ENCODE results near the gene ANKIB1. TPM values are rescaled to one million over a fixed set of nuclear protein-coding genes. Genes with fewer than 3 reads are reported as not detected.

ANKIB1 gene
- total RNA-seq, 1 donor from 2014 or later = 43.3 TPM

GRCh38 chr7:92266415-92267241, 20.9 kb downstream of the ANKIB1 start:
- no peak for DNase-seq (ENCODE audit: extremely low read depth, low read depth, low spot score)

GRCh38 chr7:92268921-92269320, 23.1 kb downstream of the ANKIB1 start:
- DNase-seq (ENCODE audit: extremely low read depth, low read depth, low spot score) = no peak

- no peak for DNase-seq (ENCODE audit: extremely low read depth, low read depth, low spot score)
Measured at GRCh38 chr7:92275327-92275726, 29.6 kb downstream of the ANKIB1 start.

- no peak for DNase-seq (ENCODE audit: extremely low read depth, low read depth, low spot score)
Measured at GRCh38 chr7:92276460-92276864, 30.7 kb downstream of the ANKIB1 start.

GRCh38 chr7:92279396-92280031, 33.7 kb downstream of the ANKIB1 start:
- DNase-seq (ENCODE audit: extremely low read depth, low read depth, low spot score) = no peak

- no peak for DNase-seq (ENCODE audit: extremely low read depth, low read depth, low spot score)
Measured at GRCh38 chr7:92281031-92281430, 35.3 kb downstream of the ANKIB1 start.

- no peak for DNase-seq (ENCODE audit: extremely low read depth, low read depth, low spot score)
Measured at GRCh38 chr7:92282221-92282814, 36.5 kb downstream of the ANKIB1 start.

GRCh38 chr7:92282930-92283329, 37.2 kb downstream of the ANKIB1 start:
- no peak for DNase-seq (ENCODE audit: extremely low read depth, low read depth, low spot score)

- DNase-seq (ENCODE audit: extremely low read depth, low read depth, low spot score) = no peak
Measured at GRCh38 chr7:92289321-92289720, 43.5 kb downstream of the ANKIB1 start.

GRCh38 chr7:92292981-92293380, 47.2 kb downstream of the ANKIB1 start:
- DNase-seq (ENCODE audit: extremely low read depth, low read depth, low spot score) = no peak

- no peak for DNase-seq (ENCODE audit: extremely low read depth, low read depth, low spot score)
Measured at GRCh38 chr7:92293896-92294590, 48.3 kb downstream of the ANKIB1 start.

- no peak for DNase-seq (ENCODE audit: extremely low read depth, low read depth, low spot score)
Measured at GRCh38 chr7:92295391-92295790, 49.6 kb downstream of the ANKIB1 start.

- no peak for DNase-seq (ENCODE audit: extremely low read depth, low read depth, low spot score)
Measured at GRCh38 chr7:92296235-92296634, 50.5 kb downstream of the ANKIB1 start.

- no peak for DNase-seq (ENCODE audit: extremely low read depth, low read depth, low spot score)
Measured at GRCh38 chr7:92296880-92297445, 51.2 kb downstream of the ANKIB1 start.

- no peak for DNase-seq (ENCODE audit: extremely low read depth, low read depth, low spot score)
Measured at GRCh38 chr7:92297736-92298135, 52.0 kb downstream of the ANKIB1 start.

GRCh38 chr7:92303761-92304160, 58.0 kb downstream of the ANKIB1 start:
- DNase-seq (ENCODE audit: extremely low read depth, low read depth, low spot score) = no peak

GRCh38 chr7:92304406-92304893, 58.7 kb downstream of the ANKIB1 start:
- no peak for DNase-seq (ENCODE audit: extremely low read depth, low read depth, low spot score)

GRCh38 chr7:92306153-92306552, 60.4 kb downstream of the ANKIB1 start:
- no peak for DNase-seq (ENCODE audit: extremely low read depth, low read depth, low spot score)

- no peak for DNase-seq (ENCODE audit: extremely low read depth, low read depth, low spot score)
Measured at GRCh38 chr7:92313055-92313454, 67.3 kb downstream of the ANKIB1 start.

- DNase-seq (ENCODE audit: extremely low read depth, low read depth, low spot score) = no peak
Measured at GRCh38 chr7:92319243-92319642, 73.5 kb downstream of the ANKIB1 start.

- no peak for DNase-seq (ENCODE audit: extremely low read depth, low read depth, low spot score)
Measured at GRCh38 chr7:92325173-92325572, 79.4 kb downstream of the ANKIB1 start.
